H1 (cell line): Measurements from ENCODE around the gene USP43. TPM values are rescaled to one million over a fixed set of nuclear protein-coding genes. Genes with fewer than 3 reads are reported as not detected.

Experiments used
- CTCF ChIA-PET: fragments of 300-600 bp; sonication (Branson Sonifier 250); formaldehyde crosslinking; loops from one replicate; lab custom pipeline; 2021; ENCODE audit not compliant: partially characterized antibody; lab: Charles Lee
- POLR2A ChIA-PET: fragments of 300-600 bp; sonication (Branson Sonifier 250); formaldehyde crosslinking; loops from one replicate; lab custom pipeline; 2021; ENCODE audit warnings: inconsistent platforms; ENCODE audit not compliant: partially characterized antibody; lab: Charles Lee
- DNase-seq, 2 experiments: peaks; one replicate each; pipeline versions ENCODE4 v3.0.0 to v3.0.0-alpha.2; 2010 to 2022; ENCODE audit warnings: low spot score in 2 of 2, low read depth in 1 of 2, mixed read lengths in 1 of 2
- FAIRE-seq: peaks from 2 replicates; lab custom pipeline; 2011; peaks lifted over from hg19 to GRCh38; lab: Jason Lieb, UNC
- H2AFZ ChIP-seq: 2 replicates; pipeline ENCODE4 v1.8.1; 2012; ENCODE audit warnings: low read length, inconsistent platforms
- H2AK5ac ChIP-seq: 2 replicates; pipeline ENCODE4 v1.6.1; 2013; ENCODE audit warnings: low read depth, low read length
- H2BK120ac ChIP-seq: replicated peaks from 2 replicates; pipeline ENCODE3; 2013; ENCODE audit warnings: low read depth, low read length, inconsistent platforms
- H2BK12ac ChIP-seq: 2 replicates; pipeline ENCODE4 v1.6.1; 2013; ENCODE audit warnings: low read depth, low read length
- H2BK15ac ChIP-seq: 2 replicates; pipeline ENCODE4 v1.6.1; 2013; ENCODE audit warnings: low read length
- H2BK20ac ChIP-seq: 2 replicates; pipeline ENCODE4 v1.6.1; 2013; ENCODE audit warnings: low read length
- H2BK5ac ChIP-seq: 2 replicates; pipeline ENCODE4 v1.6.1; 2013; ENCODE audit warnings: low read depth, low read length
- H3K14ac ChIP-seq: 2 replicates; pipeline ENCODE4 v1.6.1; 2013; ENCODE audit warnings: inconsistent platforms; ENCODE audit not compliant: insufficient read length
- H3K18ac ChIP-seq: 2 replicates; pipeline ENCODE4 v1.6.1; 2013; ENCODE audit warnings: low read length; ENCODE audit errors: extremely low read depth
- H3K23ac ChIP-seq: 2 replicates; pipeline ENCODE4 v1.6.1; 2013; ENCODE audit warnings: inconsistent platforms; ENCODE audit not compliant: insufficient read length
- H3K23me2 ChIP-seq: 2 replicates; pipeline ENCODE4 v1.6.1; 2013; ENCODE audit warnings: low read depth, low read length
- H3K27ac ChIP-seq: 2 replicates; pipeline ENCODE4 v1.6.1; 2011; ENCODE audit warnings: low read depth, low read length, inconsistent platforms
- H3K27me3 ChIP-seq, 4 experiments: replicated peaks in 1 of 4; 1 replicate in 1 of 4; 2 replicates in 3 of 4; pipeline versions ENCODE4 v1.6.1 to v1.8.1; 2011 to 2013; ENCODE audit warnings: low read length in 3 of 4, mild to moderate bottlenecking in 3 of 4, inconsistent platforms in 2 of 4, mixed read lengths in 2 of 4, moderate library complexity in 1 of 4; ENCODE audit not compliant: control insufficient read depth in 3 of 4, insufficient read depth in 3 of 4; ENCODE audit errors: extremely low read depth in 1 of 4
- H3K36me3 ChIP-seq, 4 experiments: 2 replicates each; pipeline versions ENCODE4 v1.6.1 to v1.8.1; 2011 to 2013; ENCODE audit warnings: mild to moderate bottlenecking in 4 of 4, low read length in 3 of 4, moderate library complexity in 2 of 4, control low read depth in 1 of 4, inconsistent platforms in 1 of 4; ENCODE audit not compliant: insufficient read depth in 4 of 4, control insufficient read depth in 2 of 4
- H3K4ac ChIP-seq: replicated peaks from 2 replicates; pipeline ENCODE3; 2013; ENCODE audit warnings: low read length, low read depth, mixed read lengths, inconsistent platforms; ENCODE audit not compliant: insufficient read length
- H3K4me1 ChIP-seq, 4 experiments: replicated peaks in 1 of 4; 1 replicate in 1 of 4; 2 replicates in 3 of 4; pipeline versions ENCODE4 v1.6.1 to v1.8.1; 2011 to 2013; ENCODE audit warnings: low read length in 3 of 4, inconsistent platforms in 2 of 4, mixed read lengths in 1 of 4; ENCODE audit not compliant: insufficient read depth in 4 of 4, control insufficient read depth in 3 of 4
- H3K4me2 ChIP-seq, 2 experiments: 2 replicates each; pipeline versions ENCODE4 v1.6.1 to v1.8.1; 2011 to 2013; ENCODE audit warnings: low read depth in 2 of 2, low read length in 2 of 2, control low read depth in 1 of 2, inconsistent platforms in 1 of 2, mild to moderate bottlenecking in 1 of 2; ENCODE audit not compliant: insufficient read depth in 1 of 2
- H3K4me3 ChIP-seq, 4 experiments: fragments of 200-600, 300-600 bp in 1 of 4; sonication (generic), shearing (Covaris generic), sonication (Bioruptor Twin) in 1 of 4; 2 replicates each; pipeline versions ENCODE4 v1.5.1 to v1.8.1; 2011 to 2016; ENCODE audit warnings: low read length in 4 of 4, low read depth in 3 of 4, control low read depth in 2 of 4, inconsistent platforms in 2 of 4, mild to moderate bottlenecking in 2 of 4, mixed read lengths in 1 of 4, moderate library complexity in 1 of 4; ENCODE audit not compliant: insufficient read depth in 2 of 4; ENCODE audit errors: extremely low read depth in 1 of 4
- H3K56ac ChIP-seq: replicated peaks from 2 replicates; pipeline ENCODE3; 2013; ENCODE audit warnings: low read depth, mild to moderate bottlenecking, mixed read lengths, low read length, inconsistent platforms; ENCODE audit not compliant: insufficient read length
- H3K79me1 ChIP-seq: 2 replicates; pipeline ENCODE4 v1.6.1; 2013; ENCODE audit warnings: low read depth, low read length, control low read depth
- H3K79me2 ChIP-seq, 2 experiments: 2 replicates each; pipeline versions ENCODE4 v1.6.1 to v1.8.1; 2012 to 2013; ENCODE audit warnings: low read length in 2 of 2, mild to moderate bottlenecking in 2 of 2, inconsistent platforms in 1 of 2; ENCODE audit not compliant: insufficient read depth in 2 of 2, control insufficient read depth in 1 of 2
- H3K9ac ChIP-seq, 4 experiments: replicated peaks in 1 of 4; 1 replicate in 1 of 4; 2 replicates in 3 of 4; pipeline versions ENCODE4 v1.6.1 to v1.8.1; 2011 to 2013; ENCODE audit warnings: low read depth in 3 of 4, low read length in 3 of 4, control low read depth in 2 of 4, mild to moderate bottlenecking in 2 of 4, moderate library complexity in 2 of 4, inconsistent platforms in 1 of 4; ENCODE audit errors: extremely low read depth in 1 of 4
- H3K9me3 ChIP-seq, 2 experiments: 2 replicates each; pipeline versions ENCODE4 v1.6.1 to v1.8.1; 2012 to 2013; ENCODE audit warnings: mild to moderate bottlenecking in 2 of 2, moderate library complexity in 2 of 2, control low read depth in 1 of 2, inconsistent platforms in 1 of 2, low read depth in 1 of 2, low read length in 1 of 2, mixed read lengths in 1 of 2; ENCODE audit not compliant: insufficient read depth in 2 of 2
- H4K20me1 ChIP-seq, 2 experiments: replicated peaks in 1 of 2; 2 replicates each; pipeline versions ENCODE3 to v1.8.1; 2011 to 2013; ENCODE audit warnings: inconsistent platforms in 2 of 2, low read length in 2 of 2, mild to moderate bottlenecking in 1 of 2; ENCODE audit not compliant: insufficient read depth in 2 of 2, control insufficient read depth in 1 of 2
- H4K5ac ChIP-seq: 2 replicates; pipeline ENCODE4 v1.6.1; 2013; ENCODE audit warnings: low read length, low read depth, mixed read lengths, inconsistent platforms; ENCODE audit not compliant: insufficient read length
- H4K8ac ChIP-seq: 2 replicates; pipeline ENCODE4 v1.8.0; 2013; ENCODE audit warnings: mild to moderate bottlenecking, moderate library complexity, low read length, inconsistent platforms; ENCODE audit not compliant: insufficient read depth; ENCODE audit errors: extremely low read depth
- H4K91ac ChIP-seq: replicated peaks from 2 replicates; pipeline ENCODE3; 2013; ENCODE audit warnings: low read length, mixed read lengths, inconsistent platforms; ENCODE audit not compliant: insufficient read length
- CREB1 ChIP-seq: IDR thresholded peaks from 2 replicates; pipeline ENCODE4 v1.6.1; 2012; ENCODE audit warnings: inconsistent platforms
- GTF2F1 ChIP-seq: IDR thresholded peaks from 2 replicates; pipeline ENCODE4 v1.6.1; 2012; ENCODE audit warnings: low read depth, low read length, improper control_type of control experiment, borderline replicate concordance
- SP1 ChIP-seq: IDR thresholded peaks from 2 replicates; pipeline ENCODE4 v1.6.1; 2011; ENCODE audit warnings: low read depth, low read length
- WGBS, 2 experiments: shearing (Covaris generic) in 1 of 2; methylation state at CpG; one replicate each; pipeline versions ENCODE4 v1.1.6 to v1.1.7; 2013 to 2015; ENCODE audit warnings: low lambda C conversion rate in 2 of 2, mixed read lengths in 2 of 2, inconsistent platforms in 1 of 2, low coverage in 1 of 2, missing lambda C conversion rate in 1 of 2; ENCODE audit not compliant: insufficient replicate concordance in 2 of 2, insufficient coverage in 1 of 2, insufficient read length in 1 of 2; ENCODE audit errors: extremely low coverage in 1 of 2, missing lambda C conversion rate in 1 of 2; 5-methylcytosine and 5-hydroxymethylcytosine counted together
- polyA plus RNA-seq, 7 experiments: library from polyadenylated mRNA; depleted of rRNA in 3 of 7; stranded (reverse) in 5 of 7; unstranded in 2 of 7; fragments of >200 nt in 5 of 7; fragments of 200-250 nt in 2 of 7; gene quantifications; 1 replicate in 5 of 7; 2 replicates in 1 of 7; 4 replicates in 1 of 7; pipeline versions ENCODE4 v1.2.1 to v1.2.3, GENCODE V29; 2011 to 2013; ENCODE audit warnings: missing spikeins in 2 of 7, mixed read lengths in 2 of 7
- total RNA-seq: library from RNA; stranded (reverse); fragmentation: NEBNext Ultra II Directional; extraction: Animal tissue kit (Norgen Biotek cat#: 25700); gene quantifications from 2 replicates; pipeline ENCODE4 v1.2.1, GENCODE V29; 2021

The USP43 gene
- total and polyA plus RNA-seq, 2 of the 8 experiments (the other 6 are each of a cell fraction or from before 2014, with no cell fraction given), result 3.0 to 7.2 TPM

- no peak overlapping the region for H3K23ac ChIP-seq
- no peaks in the 10 kb centered on the region for H3K79me2 ChIP-seq
- H3K27me3 ChIP-seq, result no peaks in the 10 kb centered on the region; a peak in 1 of 7 replicates
- no peaks in the 10 kb centered on the region for H3K36me3 ChIP-seq
- no peak overlapping the region for H2BK12ac ChIP-seq
- H3K79me1 ChIP-seq, result no peaks in the 10 kb centered on the region
- H3K14ac ChIP-seq, result no peak overlapping the region
- no peak overlapping the region for H4K91ac ChIP-seq
- peaks cover 3% of the 10 kb centered on the region; the same call in 1 of the 2 replicates for H3K23me2 ChIP-seq
- no peak overlapping the region for H4K5ac ChIP-seq
- CTCF ChIA-PET, result interaction anchor here (0.6 kb wide), 1 partner anchor 380 kb away, joined by 3 read pairs; no protein-coding TSS in a partner anchor
- no peaks in the 10 kb centered on the region for H4K20me1 ChIP-seq
- DNase-seq, result no peak
- no peak for TF ChIP-seq SP1
- TF ChIP-seq GTF2F1, result no peak
- TF ChIP-seq CREB1, result no peak
- TF ChIP-seq, all 59 proteins: peak for 0
- H3K27ac ChIP-seq, result no peak overlapping the region
- H2AK5ac ChIP-seq, result no peak overlapping the region
- FAIRE-seq, result no peak
- no peak overlapping the region for H3K4me3 ChIP-seq
- H2BK5ac ChIP-seq, result no peak overlapping the region
- no peak overlapping the region; the same call in 1 of the 2 replicates for H3K18ac ChIP-seq
- H2BK20ac ChIP-seq, result no peak overlapping the region
- H3K9me3 ChIP-seq, result no peaks in the 10 kb centered on the region
- H2BK15ac ChIP-seq, result no peak overlapping the region
- peaks cover 0 to 3% (median under 1%) of the 10 kb centered on the region in 4 experiments; a peak in 2 of 7 replicates for H3K4me1 ChIP-seq
- 90% methylated on average over 11 of the region's 11 CpGs; no CpG with 5 or more reads in 1 of the 2 experiments for WGBS, 2 experiments
- no peak overlapping the region for H3K4me2 ChIP-seq
- H3K56ac ChIP-seq, result no peak overlapping the region
- POLR2A ChIA-PET, result no interaction called here
- no peak overlapping the region; the same call in 1 of the 2 replicates for H4K8ac ChIP-seq
- H3K4ac ChIP-seq, result no peak overlapping the region
- H2BK120ac ChIP-seq, result no peak overlapping the region
- H2AFZ ChIP-seq, result 0 out of 2 replicates have a peak overlapping the region, but pooled peaks have one; percentile 29
- H3K9ac ChIP-seq, result no peak overlapping the region
Measured at GRCh38 chr17:9632741-9633140, 12.6 kb upstream of the USP43 start.
